Esophagus mucosa (tissue), 1 donor: ENCODE measurements around the gene SLC35F6. TPM values are rescaled to one million over a fixed set of nuclear protein-coding genes. Genes with fewer than 3 reads are reported as not detected.
"Not testable (repeated sequence)": the region's sequence is repeated elsewhere in the genome, so short reads cannot be mapped to it uniquely, and the experiment has no call there.

Experiments used
- ATAC-seq: fragments of 200-7000 bp; cut with Tn5 transposase; one replicate; pipeline ENCODE4 v1.9.1; 2020
- total RNA-seq: library from RNA; stranded (reverse); gene quantifications from one replicate; pipeline ENCODE4 v1.2.4, GENCODE V29; 2023
- donor health status: DM: yes; HTN: yes; CAD: no.

SLC35F6 gene
- total RNA-seq, 1 donor from 2014 or later = 42.7 TPM

GRCh38 chr2:26731714-26732113 is 32.4 kb upstream of the SLC35F6 start:
- ATAC-seq = no peak

- ATAC-seq = no peak
Observed at GRCh38 chr2:26732446-26732845, 31.6 kb upstream of the SLC35F6 start.

- ATAC-seq = no peak
Observed at GRCh38 chr2:26733413-26733812, 30.7 kb upstream of the SLC35F6 start.

- no peak for ATAC-seq
Observed at GRCh38 chr2:26735097-26735496, 29.0 kb upstream of the SLC35F6 start.

GRCh38 chr2:26735883-26736588 is 28.0 kb upstream of the SLC35F6 start:
- no peak for ATAC-seq

- ATAC-seq = no peak
Observed at GRCh38 chr2:26737221-26737620, 26.9 kb upstream of the SLC35F6 start.

DNA sequence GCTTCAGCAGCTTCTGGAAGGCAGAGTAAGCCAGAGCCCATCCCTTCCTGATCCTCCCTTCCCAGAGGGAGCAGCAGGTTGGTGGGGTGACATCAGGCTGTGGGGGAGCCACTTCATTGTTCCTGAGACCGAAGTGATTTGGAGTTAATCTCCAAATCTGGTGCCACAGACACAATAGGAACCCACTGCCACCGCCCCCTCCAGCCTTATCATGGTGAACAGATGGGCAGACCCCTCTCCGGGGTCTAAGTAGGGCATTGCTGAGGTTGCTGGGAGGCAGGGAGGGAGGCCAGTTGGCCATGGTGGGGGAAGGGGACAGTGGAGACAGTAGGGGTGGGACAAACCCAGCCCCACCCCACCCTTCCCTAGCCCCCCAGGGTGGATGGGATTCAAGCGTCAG is 25.6 kb upstream of the SLC35F6 start:
- ATAC-seq = no peak

GRCh38 chr2:26739514-26739913 is 24.6 kb upstream of the SLC35F6 start:
- no peak for ATAC-seq

DNA sequence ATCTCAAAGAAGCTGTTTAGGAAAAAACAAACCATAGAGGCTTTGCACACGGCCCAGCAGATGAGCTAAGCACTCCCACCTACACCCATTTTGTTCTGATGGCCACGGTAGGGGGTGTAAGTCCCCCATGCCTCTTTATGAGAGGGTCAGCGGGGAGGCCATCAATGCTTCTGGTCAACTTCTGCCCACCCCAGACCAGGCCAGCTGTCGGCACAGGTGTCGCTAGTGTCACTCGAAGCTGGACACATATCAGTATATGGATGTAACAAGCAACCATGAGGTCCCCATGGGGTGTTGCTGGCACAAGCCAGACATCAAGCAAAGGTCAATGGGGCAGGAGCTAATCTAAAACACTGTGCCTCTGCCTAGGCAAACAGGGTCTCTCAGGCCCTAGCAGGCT is 23.7 kb upstream of the SLC35F6 start:
- ATAC-seq = no peak

DNA sequence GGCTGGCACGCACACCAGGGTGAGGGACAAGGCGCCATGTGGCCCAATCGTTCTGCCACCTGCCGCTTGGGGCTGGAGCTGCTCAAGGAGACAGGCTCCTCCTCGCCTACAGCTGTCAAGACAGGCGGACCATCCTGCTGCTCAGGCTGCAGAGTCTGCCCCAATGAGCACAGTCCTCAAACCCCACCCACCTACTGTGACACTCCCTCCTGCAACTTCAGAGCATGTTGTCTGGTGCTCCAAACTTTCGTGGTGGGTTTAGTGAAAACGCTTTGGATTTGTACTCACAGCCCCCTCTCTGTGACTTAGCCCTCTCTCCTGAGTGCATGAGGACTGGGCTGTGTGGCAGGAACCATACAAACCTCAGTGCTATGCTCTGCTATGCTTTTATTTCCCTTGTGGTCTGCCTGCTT is 23.2 kb upstream of the SLC35F6 start:
- no peak for ATAC-seq

GRCh38 chr2:26742048-26742770 is 21.9 kb upstream of the SLC35F6 start:
- no peak for ATAC-seq

DNA sequence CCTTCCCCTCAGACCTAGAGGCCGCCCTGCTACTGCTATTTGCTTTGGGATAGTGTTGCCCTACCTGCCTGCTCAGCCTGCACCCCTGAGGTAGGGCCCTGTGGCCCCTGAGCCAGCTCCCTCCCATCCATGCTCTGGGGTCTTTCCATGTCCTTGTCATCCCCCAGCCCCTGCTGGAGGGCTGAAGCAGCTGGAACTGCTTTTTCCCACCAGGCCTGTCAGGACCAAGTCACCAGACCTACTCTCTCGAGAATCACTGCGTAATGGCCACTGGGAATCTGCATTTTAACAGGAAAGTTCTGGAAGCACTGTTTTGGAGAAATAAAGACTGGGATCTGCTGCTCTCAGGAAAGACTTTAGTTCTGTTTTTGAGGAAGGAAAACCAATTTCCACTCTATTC is 20.2 kb upstream of the SLC35F6 start:
- ATAC-seq = no peak

DNA sequence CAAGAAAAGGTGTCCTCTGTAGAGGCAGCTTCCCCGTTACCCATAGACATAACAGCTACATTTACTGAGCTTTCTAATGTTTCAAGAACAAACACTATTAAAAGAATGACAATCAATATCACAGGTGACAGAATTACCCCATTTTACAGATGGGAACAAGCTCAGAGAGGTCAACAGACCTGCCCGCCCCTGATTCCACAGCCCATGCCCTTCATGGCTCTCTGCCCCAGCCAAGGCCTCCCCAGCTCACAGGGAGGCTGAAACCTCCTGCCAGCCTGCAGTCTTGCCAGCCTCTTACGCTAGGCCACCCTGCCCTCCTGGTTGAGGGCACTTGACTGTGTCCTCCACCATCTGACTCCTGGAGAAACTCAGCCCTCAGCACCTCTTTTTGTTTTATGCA is 19.1 kb upstream of the SLC35F6 start:
- ATAC-seq = no peak

GRCh38 chr2:26745609-26746327 is 18.3 kb upstream of the SLC35F6 start:
- ATAC-seq = peak; percentile 74

DNA sequence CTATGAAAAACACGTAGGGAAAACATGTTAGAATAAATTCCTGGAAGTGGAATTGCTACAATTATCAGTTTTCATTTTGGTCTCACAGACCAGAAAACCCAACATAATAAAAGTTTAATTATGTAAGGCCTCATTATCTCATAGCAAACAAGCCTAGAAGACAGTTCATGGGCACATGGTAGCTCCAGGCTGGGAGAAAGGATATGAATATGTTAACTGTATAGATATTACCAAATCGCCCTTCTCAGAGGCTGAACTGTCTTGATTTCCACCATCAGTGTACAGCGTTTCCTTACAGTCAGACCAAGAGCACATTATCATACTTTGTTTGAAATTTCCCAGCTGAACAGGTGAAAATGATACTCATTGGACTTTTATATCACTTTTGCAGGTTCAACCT is 17.1 kb upstream of the SLC35F6 start:
- ATAC-seq = no peak

GRCh38 chr2:26749787-26750420 is 14.2 kb upstream of the SLC35F6 start:
- not testable (repeated sequence) for ATAC-seq

GRCh38 chr2:26750467-26750866 is 13.6 kb upstream of the SLC35F6 start:
- not testable (repeated sequence) for ATAC-seq

DNA sequence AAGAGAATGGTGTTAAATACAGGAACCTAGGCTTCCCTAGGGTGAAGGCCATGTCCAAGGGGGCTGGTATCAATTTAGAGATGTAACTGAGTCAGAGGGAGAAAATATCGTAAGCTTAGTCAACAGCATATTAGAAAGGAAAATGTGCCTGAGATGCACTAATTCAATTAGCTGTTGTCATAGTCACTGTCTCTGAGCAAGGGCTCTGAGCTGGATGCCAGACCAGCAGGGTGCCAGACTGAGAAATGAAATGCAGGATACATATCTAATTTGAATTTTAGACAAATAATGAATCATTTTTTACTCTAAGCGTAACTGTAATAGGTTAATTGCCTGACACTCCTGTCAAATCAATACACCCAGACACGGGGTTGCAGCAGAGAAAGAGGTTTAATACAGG is 11.4 kb upstream of the SLC35F6 start:
- no peak for ATAC-seq

DNA sequence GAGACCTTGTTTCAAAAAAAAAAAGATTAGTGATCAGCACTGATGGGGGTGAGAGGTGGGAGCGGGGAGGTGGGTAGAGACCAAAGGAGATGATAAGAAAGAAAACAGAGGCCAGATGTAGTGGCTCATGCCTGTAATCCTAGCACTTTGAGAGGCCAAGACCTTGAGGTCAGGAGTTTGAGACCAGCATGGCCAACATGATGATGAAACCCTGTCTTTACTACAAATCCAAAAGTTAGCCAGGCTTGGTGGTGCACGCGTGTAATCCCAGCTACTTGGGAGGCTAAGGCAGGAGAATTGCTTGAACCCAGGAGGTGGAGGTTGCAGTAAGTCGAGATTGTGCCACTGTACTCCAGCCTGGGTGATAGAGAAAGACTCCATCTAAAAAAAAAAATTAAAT is 9.5 kb upstream of the SLC35F6 start:
- ATAC-seq = no peak

- peak; percentile 63 for ATAC-seq
Observed at GRCh38 chr2:26754972-26755670, 9.0 kb upstream of the SLC35F6 start.

GRCh38 chr2:26756337-26756736 is 7.7 kb upstream of the SLC35F6 start:
- no peak for ATAC-seq
